ENCODE results near the gene PLEKHG1.

GRCh38 chr6:150598401-150598800 lies 1.3 kb upstream of the PLEKHG1 start:
- no peak for TF ChIP-seq CTCF (IDR thresholded peaks at IDR 0.05; ENCODE audit: low read depth, low read length)
- TF ChIP-seq EZH2phosphoT487 (IDR thresholded peaks at IDR 0.05; ENCODE audit: low read depth): no peak

Data from OCI-LY3 (cell line).